Body of pancreas (tissue), 4 donors: ENCODE data around the gene TMEM247. TPM values are rescaled to one million over a fixed set of nuclear protein-coding genes. Genes with fewer than 3 reads are reported as not detected.

Experiments used
- ATAC-seq: fragments of 150-250 bp; one replicate; pipeline ENCODE4 v1.9.1; 2016
- DNase-seq, 4 donors: peaks; one replicate each; pipeline ENCODE4 v3.0.0-alpha.2; 2019
- H3K27ac ChIP-seq, 4 donors: fragments of 200-600 bp; sonication (generic); 1 replicate in 3 of 4; 2 replicates in 1 of 4; pipeline versions ENCODE4 v1.5.1 to v1.6.1; 2016 to 2019; ENCODE audit warnings: mild to moderate bottlenecking in 1 of 4, mixed read lengths in 1 of 4, moderate library complexity in 1 of 4
- H3K27me3 ChIP-seq, 2 donors: fragments of 200-600 bp; sonication (generic); one replicate each; pipeline ENCODE4 v1.6.0; 2016; ENCODE audit warnings: mild to moderate bottlenecking in 1 of 2
- H3K36me3 ChIP-seq, 2 donors: fragments of 200-600 bp; sonication (generic); replicated peaks in 1 of 2; 2 replicates each; pipeline ENCODE4 v1.5.1; 2016; ENCODE audit warnings: low read depth in 2 of 2; ENCODE audit not compliant: insufficient read depth in 1 of 2
- H3K4me1 ChIP-seq: fragments of 200-600 bp; sonication (generic); one replicate; pipeline ENCODE4 v1.6.0; 2016
- H3K4me3 ChIP-seq, 2 donors: fragments of 200-600 bp; sonication (generic); 1 replicate in 1 of 2; 2 replicates in 1 of 2; pipeline ENCODE4 v1.5.1; 2016 to 2019
- H3K9me3 ChIP-seq, 3 donors: fragments of 200-600 bp; sonication (generic); 1 replicate in 2 of 3; 2 replicates in 1 of 3; pipeline ENCODE4 v1.5.1; 2016
- POLR2A ChIP-seq, 3 donors: fragments of 450-650 bp; IDR thresholded peaks; one replicate each; pipeline ENCODE4 v1.6.1; 2016; ENCODE audit warnings: antibody characterized with exemption in 3 of 3, mild to moderate bottlenecking in 2 of 3
- WGBS, 2 donors: methylation state at CpG; one replicate each; pipeline ENCODE4 v1.1.5; 2017; 5-methylcytosine and 5-hydroxymethylcytosine counted together
- intact Hi-C: fragments of 100-400 bp; cut with DNase I; formaldehyde crosslinking; loops from one replicate; pipeline ENCODE4 v1.15.1; 2023
- total RNA-seq, 2 donors: library from RNA; depleted of rRNA; stranded (reverse); fragments of >200 nt; gene quantifications; one replicate each; pipeline ENCODE4 v1.1.0, GENCODE V29; 2016
- TF ChIP-seq, protein P1 (sequence below), 7 experiments: fragments of 450-650 bp in 4 of 7; fragments of 200-600 bp in 3 of 7; sonication (generic) in 3 of 7; IDR thresholded peaks; one replicate each; pipeline ENCODE4 v1.5.1; 2016 to 2019; ENCODE audit warnings: antibody characterized with exemption in 7 of 7

TMEM247 gene
- total RNA-seq, 2 donors from 2014 or later = not detected

DNA sequence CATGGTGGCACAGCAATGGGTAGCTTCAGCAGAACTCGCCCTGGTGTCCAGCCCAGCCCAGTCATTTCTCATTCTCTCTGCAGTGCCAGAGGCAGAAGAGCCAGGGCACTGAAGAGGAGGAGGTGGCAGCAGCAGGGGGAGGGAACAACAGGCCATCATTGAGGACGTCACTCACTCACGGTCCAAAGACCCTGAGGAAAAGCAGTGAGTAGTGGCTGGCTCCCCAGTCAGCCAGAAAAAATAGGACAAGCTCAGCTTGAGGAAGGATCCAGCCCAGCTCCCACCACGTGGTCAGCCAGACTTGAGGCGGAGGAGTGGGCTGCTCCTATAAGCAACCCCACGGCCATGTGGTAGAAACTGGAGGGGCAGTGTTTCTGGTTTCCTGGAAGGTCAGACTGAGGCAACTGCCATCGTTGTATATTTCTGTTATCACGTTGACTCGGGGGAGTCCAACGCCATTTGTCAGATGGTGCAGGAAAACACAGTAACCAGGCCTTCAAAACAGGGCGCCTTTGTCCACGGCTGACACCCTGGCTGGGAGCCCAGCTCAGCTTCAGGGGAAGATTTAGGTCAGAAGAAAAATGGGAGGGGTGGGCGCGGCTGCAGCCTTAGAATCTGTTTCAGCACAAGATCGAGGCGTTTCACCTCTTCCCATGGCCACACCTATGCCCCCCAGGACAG is 19.0 kb upstream of the TMEM247 start:
- ATAC-seq (peak; percentile 47), DNase-seq (peak; percentile 31 to 68 (median 53))
- TF ChIP-seq, protein P1, sequence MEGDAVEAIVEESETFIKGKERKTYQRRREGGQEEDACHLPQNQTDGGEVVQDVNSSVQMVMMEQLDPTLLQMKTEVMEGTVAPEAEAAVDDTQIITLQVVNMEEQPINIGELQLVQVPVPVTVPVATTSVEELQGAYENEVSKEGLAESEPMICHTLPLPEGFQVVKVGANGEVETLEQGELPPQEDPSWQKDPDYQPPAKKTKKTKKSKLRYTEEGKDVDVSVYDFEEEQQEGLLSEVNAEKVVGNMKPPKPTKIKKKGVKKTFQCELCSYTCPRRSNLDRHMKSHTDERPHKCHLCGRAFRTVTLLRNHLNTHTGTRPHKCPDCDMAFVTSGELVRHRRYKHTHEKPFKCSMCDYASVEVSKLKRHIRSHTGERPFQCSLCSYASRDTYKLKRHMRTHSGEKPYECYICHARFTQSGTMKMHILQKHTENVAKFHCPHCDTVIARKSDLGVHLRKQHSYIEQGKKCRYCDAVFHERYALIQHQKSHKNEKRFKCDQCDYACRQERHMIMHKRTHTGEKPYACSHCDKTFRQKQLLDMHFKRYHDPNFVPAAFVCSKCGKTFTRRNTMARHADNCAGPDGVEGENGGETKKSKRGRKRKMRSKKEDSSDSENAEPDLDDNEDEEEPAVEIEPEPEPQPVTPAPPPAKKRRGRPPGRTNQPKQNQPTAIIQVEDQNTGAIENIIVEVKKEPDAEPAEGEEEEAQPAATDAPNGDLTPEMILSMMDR (IDR thresholded peaks at IDR 0.05) = no peak
- TF ChIP-seq POLR2A (IDR thresholded peaks at IDR 0.05) = no peak
- peaks cover 18% of the 10 kb centered on the region for H3K4me1 ChIP-seq
- no peak overlapping the region for H3K4me3 ChIP-seq
- WGBS, 2 donors = 55 to 56% methylated on average over 11 to 15 of the region's 16 CpGs
- no peaks in the 10 kb centered on the region for H3K9me3 ChIP-seq
- H3K36me3 ChIP-seq = no peaks in the 10 kb centered on the region
- H3K27ac ChIP-seq = peak overlapping the region in 3 of 4 donors; percentile 50 to 67 (median 66)
- H3K27me3 ChIP-seq = no peaks in the 10 kb centered on the region
- intact Hi-C loops = no loop called here

DNA sequence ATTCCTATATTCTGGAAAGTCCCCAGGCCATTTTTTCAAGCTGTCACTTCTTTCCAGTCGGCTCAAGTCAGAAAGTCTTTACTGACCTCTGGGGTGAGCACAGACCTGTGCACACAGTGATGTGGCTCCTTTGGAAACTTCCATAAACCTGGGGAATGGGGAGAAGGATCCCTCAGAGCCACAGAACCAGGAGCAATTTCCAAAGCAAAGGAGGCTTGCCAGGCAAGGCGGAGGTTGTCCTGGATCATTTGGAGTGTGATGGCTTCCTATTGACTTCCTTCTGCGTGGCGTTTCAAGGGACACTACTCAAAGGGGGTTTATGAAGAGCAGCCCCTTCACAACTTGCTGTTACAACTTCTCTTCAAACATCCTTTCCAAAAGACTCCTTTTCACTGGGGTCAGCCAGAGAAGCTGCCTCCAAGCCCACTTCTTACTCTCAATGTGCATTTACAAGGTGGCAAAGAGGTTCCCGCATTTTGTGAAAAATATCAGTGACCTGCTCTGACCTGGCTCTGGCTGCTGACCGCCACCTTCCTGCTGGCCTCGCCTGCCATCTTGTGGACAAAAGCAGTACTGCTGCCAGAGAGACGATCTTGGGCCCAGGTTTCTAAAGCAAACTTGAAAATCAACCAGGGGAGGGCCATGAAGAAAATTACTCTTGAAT is 18.2 kb upstream of the TMEM247 start:
- Histone ChIP-seq H3K36me3 (no peaks in the 10 kb centered on the region), H3K27me3 (no peaks in the 10 kb centered on the region), H3K4me3 (no peak overlapping the region), H3K4me1 (peaks cover 18% of the 10 kb centered on the region), H3K9me3 (no peaks in the 10 kb centered on the region), H3K27ac (peak overlapping the region in 3 of 4 donors; percentile 50 to 67 (median 66))
- DNase-seq (peak; percentile 77 to 89 (median 82)), ATAC-seq (peak; percentile 82)
- TF ChIP-seq, protein P1 (IDR thresholded peaks at IDR 0.05) = peak; percentile 96 to 99 (median 98)
- no peak for TF ChIP-seq POLR2A (IDR thresholded peaks at IDR 0.05)
- intact Hi-C loops = no loop called here
- WGBS, 2 donors = 16% methylated on average over 8 of the region's 8 CpGs

GRCh38 chr2:46461709-46462171 is 17.6 kb upstream of the TMEM247 start:
- peak; percentile 7 for ATAC-seq
- Histone ChIP-seq H3K27ac (peak overlapping the region in 1 of 4 donors; percentile 66), H3K4me3 (no peak overlapping the region), H3K4me1 (peaks cover 18% of the 10 kb centered on the region), H3K36me3 (no peaks in the 10 kb centered on the region), H3K27me3 (no peaks in the 10 kb centered on the region), H3K9me3 (no peaks in the 10 kb centered on the region)
- intact Hi-C loops = no loop called here
- peak in 1 of 4 donors; percentile 59 for DNase-seq
- no peak for TF ChIP-seq POLR2A (IDR thresholded peaks at IDR 0.05)
- TF ChIP-seq, protein P1 (IDR thresholded peaks at IDR 0.05) = no peak
- 31 to 37% methylated on average over 7 of the region's 7 CpGs for WGBS, 2 donors

DNA sequence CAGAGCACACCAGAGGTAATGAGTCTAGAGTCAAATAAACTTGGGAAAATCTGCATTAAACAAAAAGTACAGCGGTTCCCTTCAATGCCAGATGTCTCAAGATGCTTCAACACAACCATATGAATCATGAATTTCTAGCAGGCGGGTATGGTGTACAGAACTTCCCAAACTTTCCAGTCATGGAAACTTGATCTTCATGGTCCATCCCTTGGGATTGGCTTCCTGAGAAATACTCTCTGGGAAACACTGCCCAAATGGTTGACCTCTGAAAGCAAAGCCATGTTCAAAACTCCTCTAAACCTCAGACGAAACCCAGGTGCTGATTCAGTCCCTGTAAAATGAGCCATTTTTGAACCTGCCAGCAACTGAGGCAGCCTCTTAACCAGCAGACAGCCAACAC is 16.4 kb upstream of the TMEM247 start:
- no peak for ATAC-seq
- intact Hi-C loops = no loop called here
- 92 to 93% methylated on average over 3 of the region's 3 CpGs for WGBS, 2 donors
- no peak for TF ChIP-seq POLR2A (IDR thresholded peaks at IDR 0.05)
- TF ChIP-seq, protein P1 (IDR thresholded peaks at IDR 0.05) = no peak
- no peaks in the 10 kb centered on the region for H3K27me3 ChIP-seq
- no peak overlapping the region for H3K4me3 ChIP-seq
- peaks cover 18% of the 10 kb centered on the region for H3K4me1 ChIP-seq
- DNase-seq = no peak
- H3K27ac ChIP-seq = no peak overlapping the region
- H3K36me3 ChIP-seq = no peaks in the 10 kb centered on the region
- H3K9me3 ChIP-seq = no peaks in the 10 kb centered on the region
